H1 (cell line): ENCODE results near the gene ACAP2. TPM values are rescaled to one million over a fixed set of nuclear protein-coding genes. Genes with fewer than 3 reads are reported as not detected.

Source experiments
- CTCF ChIA-PET: fragments of 300-600 bp; sonication (Branson Sonifier 250); formaldehyde crosslinking; loops from one replicate; lab custom pipeline; 2021; ENCODE audit not compliant: partially characterized antibody; lab: Charles Lee
- POLR2A ChIA-PET: fragments of 300-600 bp; sonication (Branson Sonifier 250); formaldehyde crosslinking; loops from one replicate; lab custom pipeline; 2021; ENCODE audit warnings: inconsistent platforms; ENCODE audit not compliant: partially characterized antibody; lab: Charles Lee
- DNase-seq, 2 experiments: peaks; one replicate each; pipeline versions ENCODE4 v3.0.0 to v3.0.0-alpha.2; 2010 to 2022; ENCODE audit warnings: low spot score in 2 of 2, low read depth in 1 of 2, mixed read lengths in 1 of 2
- FAIRE-seq: peaks from 2 replicates; lab custom pipeline; 2011; peaks lifted over from hg19 to GRCh38; lab: Jason Lieb, UNC
- H2AFZ ChIP-seq: 2 replicates; pipeline ENCODE4 v1.8.1; 2012; ENCODE audit warnings: low read length, inconsistent platforms
- H2AK5ac ChIP-seq: 2 replicates; pipeline ENCODE4 v1.6.1; 2013; ENCODE audit warnings: low read depth, low read length
- H2BK120ac ChIP-seq: replicated peaks from 2 replicates; pipeline ENCODE3; 2013; ENCODE audit warnings: low read depth, low read length, inconsistent platforms
- H2BK12ac ChIP-seq: 2 replicates; pipeline ENCODE4 v1.6.1; 2013; ENCODE audit warnings: low read depth, low read length
- H2BK15ac ChIP-seq: 2 replicates; pipeline ENCODE4 v1.6.1; 2013; ENCODE audit warnings: low read length
- H2BK20ac ChIP-seq: 2 replicates; pipeline ENCODE4 v1.6.1; 2013; ENCODE audit warnings: low read length
- H2BK5ac ChIP-seq: 2 replicates; pipeline ENCODE4 v1.6.1; 2013; ENCODE audit warnings: low read depth, low read length
- H3K14ac ChIP-seq: 2 replicates; pipeline ENCODE4 v1.6.1; 2013; ENCODE audit warnings: inconsistent platforms; ENCODE audit not compliant: insufficient read length
- H3K18ac ChIP-seq: 2 replicates; pipeline ENCODE4 v1.6.1; 2013; ENCODE audit warnings: low read length; ENCODE audit errors: extremely low read depth
- H3K23ac ChIP-seq: 2 replicates; pipeline ENCODE4 v1.6.1; 2013; ENCODE audit warnings: inconsistent platforms; ENCODE audit not compliant: insufficient read length
- H3K23me2 ChIP-seq: 2 replicates; pipeline ENCODE4 v1.6.1; 2013; ENCODE audit warnings: low read depth, low read length
- H3K27ac ChIP-seq: 2 replicates; pipeline ENCODE4 v1.6.1; 2011; ENCODE audit warnings: low read depth, low read length, inconsistent platforms
- H3K27me3 ChIP-seq, 4 experiments: replicated peaks in 1 of 4; 1 replicate in 1 of 4; 2 replicates in 3 of 4; pipeline versions ENCODE4 v1.6.1 to v1.8.1; 2011 to 2013; ENCODE audit warnings: low read length in 3 of 4, mild to moderate bottlenecking in 3 of 4, inconsistent platforms in 2 of 4, mixed read lengths in 2 of 4, moderate library complexity in 1 of 4; ENCODE audit not compliant: control insufficient read depth in 3 of 4, insufficient read depth in 3 of 4; ENCODE audit errors: extremely low read depth in 1 of 4
- H3K36me3 ChIP-seq, 4 experiments: 2 replicates each; pipeline versions ENCODE4 v1.6.1 to v1.8.1; 2011 to 2013; ENCODE audit warnings: mild to moderate bottlenecking in 4 of 4, low read length in 3 of 4, moderate library complexity in 2 of 4, control low read depth in 1 of 4, inconsistent platforms in 1 of 4; ENCODE audit not compliant: insufficient read depth in 4 of 4, control insufficient read depth in 2 of 4
- H3K4ac ChIP-seq: replicated peaks from 2 replicates; pipeline ENCODE3; 2013; ENCODE audit warnings: low read length, low read depth, mixed read lengths, inconsistent platforms; ENCODE audit not compliant: insufficient read length
- H3K4me1 ChIP-seq, 4 experiments: replicated peaks in 1 of 4; 1 replicate in 1 of 4; 2 replicates in 3 of 4; pipeline versions ENCODE4 v1.6.1 to v1.8.1; 2011 to 2013; ENCODE audit warnings: low read length in 3 of 4, inconsistent platforms in 2 of 4, mixed read lengths in 1 of 4; ENCODE audit not compliant: insufficient read depth in 4 of 4, control insufficient read depth in 3 of 4
- H3K4me2 ChIP-seq, 2 experiments: 2 replicates each; pipeline versions ENCODE4 v1.6.1 to v1.8.1; 2011 to 2013; ENCODE audit warnings: low read depth in 2 of 2, low read length in 2 of 2, control low read depth in 1 of 2, inconsistent platforms in 1 of 2, mild to moderate bottlenecking in 1 of 2; ENCODE audit not compliant: insufficient read depth in 1 of 2
- H3K4me3 ChIP-seq, 4 experiments: fragments of 200-600, 300-600 bp in 1 of 4; sonication (generic), shearing (Covaris generic), sonication (Bioruptor Twin) in 1 of 4; 2 replicates each; pipeline versions ENCODE4 v1.5.1 to v1.8.1; 2011 to 2016; ENCODE audit warnings: low read length in 4 of 4, low read depth in 3 of 4, control low read depth in 2 of 4, inconsistent platforms in 2 of 4, mild to moderate bottlenecking in 2 of 4, mixed read lengths in 1 of 4, moderate library complexity in 1 of 4; ENCODE audit not compliant: insufficient read depth in 2 of 4; ENCODE audit errors: extremely low read depth in 1 of 4
- H3K56ac ChIP-seq: replicated peaks from 2 replicates; pipeline ENCODE3; 2013; ENCODE audit warnings: low read depth, mild to moderate bottlenecking, mixed read lengths, low read length, inconsistent platforms; ENCODE audit not compliant: insufficient read length
- H3K79me1 ChIP-seq: 2 replicates; pipeline ENCODE4 v1.6.1; 2013; ENCODE audit warnings: low read depth, low read length, control low read depth
- H3K79me2 ChIP-seq, 2 experiments: 2 replicates each; pipeline versions ENCODE4 v1.6.1 to v1.8.1; 2012 to 2013; ENCODE audit warnings: low read length in 2 of 2, mild to moderate bottlenecking in 2 of 2, inconsistent platforms in 1 of 2; ENCODE audit not compliant: insufficient read depth in 2 of 2, control insufficient read depth in 1 of 2
- H3K9ac ChIP-seq, 4 experiments: replicated peaks in 1 of 4; 1 replicate in 1 of 4; 2 replicates in 3 of 4; pipeline versions ENCODE4 v1.6.1 to v1.8.1; 2011 to 2013; ENCODE audit warnings: low read depth in 3 of 4, low read length in 3 of 4, control low read depth in 2 of 4, mild to moderate bottlenecking in 2 of 4, moderate library complexity in 2 of 4, inconsistent platforms in 1 of 4; ENCODE audit errors: extremely low read depth in 1 of 4
- H3K9me3 ChIP-seq, 2 experiments: 2 replicates each; pipeline versions ENCODE4 v1.6.1 to v1.8.1; 2012 to 2013; ENCODE audit warnings: mild to moderate bottlenecking in 2 of 2, moderate library complexity in 2 of 2, control low read depth in 1 of 2, inconsistent platforms in 1 of 2, low read depth in 1 of 2, low read length in 1 of 2, mixed read lengths in 1 of 2; ENCODE audit not compliant: insufficient read depth in 2 of 2
- H4K20me1 ChIP-seq, 2 experiments: replicated peaks in 1 of 2; 2 replicates each; pipeline versions ENCODE3 to v1.8.1; 2011 to 2013; ENCODE audit warnings: inconsistent platforms in 2 of 2, low read length in 2 of 2, mild to moderate bottlenecking in 1 of 2; ENCODE audit not compliant: insufficient read depth in 2 of 2, control insufficient read depth in 1 of 2
- H4K5ac ChIP-seq: 2 replicates; pipeline ENCODE4 v1.6.1; 2013; ENCODE audit warnings: low read length, low read depth, mixed read lengths, inconsistent platforms; ENCODE audit not compliant: insufficient read length
- H4K8ac ChIP-seq: 2 replicates; pipeline ENCODE4 v1.8.0; 2013; ENCODE audit warnings: mild to moderate bottlenecking, moderate library complexity, low read length, inconsistent platforms; ENCODE audit not compliant: insufficient read depth; ENCODE audit errors: extremely low read depth
- H4K91ac ChIP-seq: replicated peaks from 2 replicates; pipeline ENCODE3; 2013; ENCODE audit warnings: low read length, mixed read lengths, inconsistent platforms; ENCODE audit not compliant: insufficient read length
- POLR2A ChIP-seq, 2 experiments: IDR thresholded peaks; 1 replicate in 1 of 2; 2 replicates in 1 of 2; pipeline ENCODE4 v1.6.1; 2011; ENCODE audit warnings: low read depth in 2 of 2, low read length in 2 of 2, mild to moderate bottlenecking in 2 of 2; ENCODE audit errors: control extremely low read depth in 1 of 2
- RAD21 ChIP-seq, 2 experiments: IDR thresholded peaks in 1 of 2; conservative IDR thresholded peaks in 1 of 2; 2 replicates each; pipeline ENCODE4 v1.6.1; 2011; ENCODE audit warnings: low read depth in 2 of 2, low read length in 2 of 2, improper control_type of control experiment in 1 of 2, inconsistent platforms in 1 of 2, mild to moderate bottlenecking in 1 of 2, moderate library complexity in 1 of 2
- WGBS, 2 experiments: shearing (Covaris generic) in 1 of 2; methylation state at CpG; one replicate each; pipeline versions ENCODE4 v1.1.6 to v1.1.7; 2013 to 2015; ENCODE audit warnings: low lambda C conversion rate in 2 of 2, mixed read lengths in 2 of 2, inconsistent platforms in 1 of 2, low coverage in 1 of 2, missing lambda C conversion rate in 1 of 2; ENCODE audit not compliant: insufficient replicate concordance in 2 of 2, insufficient coverage in 1 of 2, insufficient read length in 1 of 2; ENCODE audit errors: extremely low coverage in 1 of 2, missing lambda C conversion rate in 1 of 2; 5-methylcytosine and 5-hydroxymethylcytosine counted together
- polyA plus RNA-seq, 7 experiments: library from polyadenylated mRNA; depleted of rRNA in 3 of 7; stranded (reverse) in 5 of 7; unstranded in 2 of 7; fragments of >200 nt in 5 of 7; fragments of 200-250 nt in 2 of 7; gene quantifications; 1 replicate in 5 of 7; 2 replicates in 1 of 7; 4 replicates in 1 of 7; pipeline versions ENCODE4 v1.2.1 to v1.2.3, GENCODE V29; 2011 to 2013; ENCODE audit warnings: missing spikeins in 2 of 7, mixed read lengths in 2 of 7
- total RNA-seq: library from RNA; stranded (reverse); fragmentation: NEBNext Ultra II Directional; extraction: Animal tissue kit (Norgen Biotek cat#: 25700); gene quantifications from 2 replicates; pipeline ENCODE4 v1.2.1, GENCODE V29; 2021
- TF ChIP-seq, protein P1 (sequence below), 3 experiments: IDR thresholded peaks; 1 replicate in 2 of 3; 2 replicates in 1 of 3; pipeline versions ENCODE4 v1.5.1 to v1.6.1; 2011; ENCODE audit warnings: low read length in 3 of 3, mild to moderate bottlenecking in 3 of 3, inconsistent platforms in 2 of 3, low read depth in 1 of 3, moderate library complexity in 1 of 3; ENCODE audit not compliant: insufficient read depth in 1 of 3; ENCODE audit errors: control extremely low read depth in 1 of 3
- TF ChIP-seq, protein P2 (sequence below): IDR thresholded peaks from 2 replicates; pipeline ENCODE4 v1.6.1; 2012; ENCODE audit warnings: inconsistent platforms

Gene ACAP2
- total and polyA plus RNA-seq, 2 of the 8 experiments (the other 6 are each of a cell fraction or from before 2014, with no cell fraction given) = 7.7 to 37.3 TPM

DNA sequence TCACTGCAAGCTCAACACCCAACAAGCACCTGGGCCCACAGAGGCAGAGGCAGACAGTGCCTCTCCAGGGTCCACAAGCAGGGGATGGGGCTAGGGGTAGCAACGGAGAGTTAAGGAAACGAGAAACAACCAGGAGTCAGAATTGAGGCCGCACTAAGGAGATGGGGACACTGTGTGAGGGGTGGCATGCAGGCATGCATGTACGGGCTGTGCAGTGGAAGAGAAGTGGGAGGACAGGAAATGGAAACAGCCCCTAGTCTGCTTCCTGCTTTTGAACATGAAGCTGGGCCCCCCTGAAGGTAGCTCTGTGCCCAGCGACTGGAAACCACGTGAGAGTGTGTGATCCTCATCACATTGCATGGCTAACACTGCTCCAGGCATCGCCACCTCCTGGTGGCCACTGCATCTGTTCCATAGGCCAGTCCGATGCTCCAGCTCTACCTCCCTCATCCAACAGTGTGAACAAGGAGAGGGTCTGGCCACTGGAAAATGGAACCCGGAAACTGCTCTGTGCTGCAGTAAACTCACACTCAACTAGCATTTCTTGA, 215.8 kb downstream of the ACAP2 start:
- H3K27me3 ChIP-seq = no peaks in the 10 kb centered on the region
- H3K14ac ChIP-seq = no peak overlapping the region
- no peak overlapping the region for H4K91ac ChIP-seq
- peaks cover 0 to 12% (median 2%) of the 10 kb centered on the region in 4 experiments; a peak in 6 of 7 replicates for H3K4me1 ChIP-seq
- ChIA-PET CTCF (interaction anchor here (0.6 to 2.9 kb wide), 28 partner anchors 10 to 544 kb away, joined by 3 to 14 read pairs (median 4); no protein-coding TSS in a partner anchor), POLR2A (no interaction called here)
- TF ChIP-seq, protein P1, sequence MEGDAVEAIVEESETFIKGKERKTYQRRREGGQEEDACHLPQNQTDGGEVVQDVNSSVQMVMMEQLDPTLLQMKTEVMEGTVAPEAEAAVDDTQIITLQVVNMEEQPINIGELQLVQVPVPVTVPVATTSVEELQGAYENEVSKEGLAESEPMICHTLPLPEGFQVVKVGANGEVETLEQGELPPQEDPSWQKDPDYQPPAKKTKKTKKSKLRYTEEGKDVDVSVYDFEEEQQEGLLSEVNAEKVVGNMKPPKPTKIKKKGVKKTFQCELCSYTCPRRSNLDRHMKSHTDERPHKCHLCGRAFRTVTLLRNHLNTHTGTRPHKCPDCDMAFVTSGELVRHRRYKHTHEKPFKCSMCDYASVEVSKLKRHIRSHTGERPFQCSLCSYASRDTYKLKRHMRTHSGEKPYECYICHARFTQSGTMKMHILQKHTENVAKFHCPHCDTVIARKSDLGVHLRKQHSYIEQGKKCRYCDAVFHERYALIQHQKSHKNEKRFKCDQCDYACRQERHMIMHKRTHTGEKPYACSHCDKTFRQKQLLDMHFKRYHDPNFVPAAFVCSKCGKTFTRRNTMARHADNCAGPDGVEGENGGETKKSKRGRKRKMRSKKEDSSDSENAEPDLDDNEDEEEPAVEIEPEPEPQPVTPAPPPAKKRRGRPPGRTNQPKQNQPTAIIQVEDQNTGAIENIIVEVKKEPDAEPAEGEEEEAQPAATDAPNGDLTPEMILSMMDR (IDR thresholded peaks at IDR 0.05; ENCODE audit: control extremely low read depth in 1 of 3, insufficient read depth in 1 of 3, low read depth in 1 of 3, low read length in 3 of 3) = peak; percentile 51 to 78 (median 76)
- TF ChIP-seq RAD21 (IDR thresholded peaks at IDR 0.05 in 1 of 2, conservative IDR thresholded peaks at IDR 0.05 in 1 of 2; ENCODE audit: low read depth in 2 of 2, low read length in 2 of 2) (peak; percentile 48 to 65), POLR2A (IDR thresholded peaks at IDR 0.05; ENCODE audit: control extremely low read depth in 1 of 2, low read depth in 2 of 2, low read length in 2 of 2) (no peak)
- TF ChIP-seq, protein P2, sequence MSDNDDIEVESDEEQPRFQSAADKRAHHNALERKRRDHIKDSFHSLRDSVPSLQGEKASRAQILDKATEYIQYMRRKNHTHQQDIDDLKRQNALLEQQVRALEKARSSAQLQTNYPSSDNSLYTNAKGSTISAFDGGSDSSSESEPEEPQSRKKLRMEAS = 0 out of 2 replicates have a peak, but pooled peaks have one; percentile 18
- no peaks in the 10 kb centered on the region for H3K9me3 ChIP-seq
- no peak overlapping the region for H3K4ac ChIP-seq
- no peak overlapping the region for H3K4me2 ChIP-seq
- H2BK120ac ChIP-seq = no peak overlapping the region
- no peaks in the 10 kb centered on the region for H3K23me2 ChIP-seq
- H2BK12ac ChIP-seq = no peak overlapping the region
- H3K56ac ChIP-seq = no peak overlapping the region
- 0 out of 4 replicates have a peak, but pooled peaks cover 0 to 3% of the 10 kb centered on the region in 2 experiments for H3K79me2 ChIP-seq
- peaks cover 0 to 4% (median 2%) of the 10 kb centered on the region in 4 experiments; a peak in 3 of 8 replicates for H3K36me3 ChIP-seq
- H4K5ac ChIP-seq = no peak overlapping the region
- no peak overlapping the region for H4K8ac ChIP-seq
- peaks cover 2 to 3% of the 10 kb centered on the region in 2 experiments for H4K20me1 ChIP-seq
- peaks cover 3% of the 10 kb centered on the region for H3K79me1 ChIP-seq
- H3K9ac ChIP-seq = no peak overlapping the region
- FAIRE-seq = no peak
- H2BK5ac ChIP-seq = no peak overlapping the region
- no peak overlapping the region for H3K23ac ChIP-seq
- no peak overlapping the region for H3K18ac ChIP-seq
- H2AFZ ChIP-seq = no peak overlapping the region
- 84% methylated on average over 9 of the region's 9 CpGs; no CpG with 5 or more reads in 1 of the 2 experiments for WGBS, 2 experiments
- H2BK20ac ChIP-seq = no peak overlapping the region
- no peak overlapping the region; the same call in 1 of the 2 replicates for H3K27ac ChIP-seq
- peak in 1 of 2 experiments; percentile 45 for DNase-seq
- H2BK15ac ChIP-seq = no peak overlapping the region
- H2AK5ac ChIP-seq = no peak overlapping the region
- H3K4me3 ChIP-seq = no peak overlapping the region
